Measurements from ENCODE around the gene SCAMP3. TPM values are rescaled to one million over a fixed set of nuclear protein-coding genes. Genes with fewer than 3 reads are reported as not detected.
"Not testable (repeated sequence)": the region's sequence is repeated elsewhere in the genome, so short reads cannot be mapped to it uniquely, and the experiment has no call there.

Gene SCAMP3
- total RNA-seq, 1 donor from 2014 or later: 58.7 TPM

- H3K27me3 Mint-ChIP-seq: peaks cover 12% of the 10 kb centered on the region
- no peaks in the 10 kb centered on the region for H3K9me3 Mint-ChIP-seq
- H3K4me3 Mint-ChIP-seq: no peak overlapping the region
- H3K36me3 Mint-ChIP-seq: peaks cover 5% of the 10 kb centered on the region
- TF ChIP-seq, protein P1, sequence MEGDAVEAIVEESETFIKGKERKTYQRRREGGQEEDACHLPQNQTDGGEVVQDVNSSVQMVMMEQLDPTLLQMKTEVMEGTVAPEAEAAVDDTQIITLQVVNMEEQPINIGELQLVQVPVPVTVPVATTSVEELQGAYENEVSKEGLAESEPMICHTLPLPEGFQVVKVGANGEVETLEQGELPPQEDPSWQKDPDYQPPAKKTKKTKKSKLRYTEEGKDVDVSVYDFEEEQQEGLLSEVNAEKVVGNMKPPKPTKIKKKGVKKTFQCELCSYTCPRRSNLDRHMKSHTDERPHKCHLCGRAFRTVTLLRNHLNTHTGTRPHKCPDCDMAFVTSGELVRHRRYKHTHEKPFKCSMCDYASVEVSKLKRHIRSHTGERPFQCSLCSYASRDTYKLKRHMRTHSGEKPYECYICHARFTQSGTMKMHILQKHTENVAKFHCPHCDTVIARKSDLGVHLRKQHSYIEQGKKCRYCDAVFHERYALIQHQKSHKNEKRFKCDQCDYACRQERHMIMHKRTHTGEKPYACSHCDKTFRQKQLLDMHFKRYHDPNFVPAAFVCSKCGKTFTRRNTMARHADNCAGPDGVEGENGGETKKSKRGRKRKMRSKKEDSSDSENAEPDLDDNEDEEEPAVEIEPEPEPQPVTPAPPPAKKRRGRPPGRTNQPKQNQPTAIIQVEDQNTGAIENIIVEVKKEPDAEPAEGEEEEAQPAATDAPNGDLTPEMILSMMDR (conservative IDR thresholded peaks at IDR 0.05): no peak
- no peaks in the 10 kb centered on the region for H3K4me1 Mint-ChIP-seq (ENCODE audit: unreplicated experiment)
- DNase-seq (ENCODE audit: extremely low spot score, unreplicated experiment): no peak
- H3K27ac Mint-ChIP-seq: no peak overlapping the region
These were observed 31.1 kb upstream of the SCAMP3 start for GRCh38 chr1:155293086-155293749.

DNA sequence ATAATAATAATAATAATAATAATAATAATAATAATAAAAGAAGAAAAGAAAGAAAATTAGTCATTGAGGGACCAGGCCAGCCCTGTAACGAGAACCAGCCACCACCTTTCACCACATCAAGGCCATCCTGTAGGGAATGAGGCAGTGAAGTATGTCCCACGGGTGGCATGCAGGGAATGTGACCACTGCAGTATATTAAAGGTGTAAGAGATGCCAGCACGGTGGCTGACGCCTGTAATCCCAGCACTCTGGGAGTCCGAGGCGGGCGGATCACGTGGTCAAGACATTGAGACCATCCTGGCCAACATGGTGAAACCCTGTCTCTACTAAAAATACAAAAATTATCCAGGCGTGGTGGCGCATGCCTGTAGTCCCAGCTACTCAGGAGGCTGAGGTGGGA, 28.8 kb upstream of the SCAMP3 start:
- not testable (repeated sequence) for H3K9me3 Mint-ChIP-seq; H3K36me3 Mint-ChIP-seq; H3K27me3 Mint-ChIP-seq; H3K4me3 Mint-ChIP-seq; H3K27ac Mint-ChIP-seq; DNase-seq (ENCODE audit: extremely low spot score, unreplicated experiment); H3K4me1 Mint-ChIP-seq (ENCODE audit: unreplicated experiment)

DNA sequence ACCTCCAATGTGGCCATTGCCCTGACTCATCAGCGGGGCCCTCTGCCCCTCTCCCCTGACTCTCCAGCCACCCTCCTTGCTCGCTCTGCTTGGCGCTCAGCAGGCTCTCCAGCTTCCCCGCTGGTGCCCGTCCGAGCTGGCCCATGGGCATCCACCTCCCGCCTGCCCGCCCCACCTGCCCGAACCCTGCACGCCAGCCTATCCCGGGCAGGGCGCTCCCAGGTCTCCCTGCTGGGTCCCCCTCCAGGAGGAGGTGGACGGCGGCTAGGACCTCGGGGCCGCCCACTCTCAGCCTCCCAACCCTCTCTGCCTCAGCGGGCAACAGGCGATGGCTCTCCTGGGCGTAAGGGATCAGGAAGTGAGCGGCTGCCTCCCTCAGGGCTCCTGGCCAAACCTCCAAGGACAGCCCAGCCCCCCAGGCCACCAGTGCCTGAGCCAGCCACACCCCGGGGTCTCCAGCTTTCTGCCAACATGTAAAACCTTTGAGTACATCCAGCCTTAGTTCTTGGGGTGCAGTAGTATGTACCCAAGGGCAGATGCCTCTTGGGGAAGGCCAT, 25.9 kb upstream of the SCAMP3 start:
- no peaks in the 10 kb centered on the region for H3K4me1 Mint-ChIP-seq (ENCODE audit: unreplicated experiment)
- H3K27ac Mint-ChIP-seq: no peak overlapping the region
- H3K27me3 Mint-ChIP-seq: peaks cover 3% of the 10 kb centered on the region
- no peaks in the 10 kb centered on the region for H3K9me3 Mint-ChIP-seq
- H3K36me3 Mint-ChIP-seq: peaks cover 5% of the 10 kb centered on the region
- no peak overlapping the region for H3K4me3 Mint-ChIP-seq
- TF ChIP-seq, protein P1 (conservative IDR thresholded peaks at IDR 0.05): no peak
- no peak for DNase-seq (ENCODE audit: extremely low spot score, unreplicated experiment)

DNA sequence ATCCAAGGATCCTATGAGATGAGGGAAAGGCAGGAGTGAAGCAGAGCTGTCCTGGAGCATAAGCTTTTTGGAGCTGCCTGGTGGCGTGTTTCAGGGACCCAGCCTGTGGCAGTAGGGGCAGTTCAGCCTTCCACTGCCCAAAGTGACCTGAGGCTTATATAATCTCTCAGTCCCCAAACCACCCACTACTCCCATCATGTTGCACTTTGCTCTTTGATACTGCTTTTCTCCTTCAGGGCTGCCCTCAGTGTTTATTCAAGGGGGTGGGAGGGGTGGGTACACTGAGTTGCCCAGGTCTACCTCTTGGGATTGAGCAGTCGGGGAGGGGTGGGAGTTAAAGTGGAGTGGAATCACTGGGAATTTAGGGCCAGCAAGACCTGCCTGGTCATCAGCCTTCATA, 24.4 kb upstream of the SCAMP3 start:
- peaks cover 12% of the 10 kb centered on the region for H3K36me3 Mint-ChIP-seq
- DNase-seq (ENCODE audit: extremely low spot score, unreplicated experiment): no peak
- TF ChIP-seq, protein P1 (conservative IDR thresholded peaks at IDR 0.05): no peak
- no peak overlapping the region for H3K4me3 Mint-ChIP-seq
- no peaks in the 10 kb centered on the region for H3K9me3 Mint-ChIP-seq
- H3K4me1 Mint-ChIP-seq (ENCODE audit: unreplicated experiment): no peaks in the 10 kb centered on the region
- H3K27ac Mint-ChIP-seq: no peak overlapping the region
- H3K27me3 Mint-ChIP-seq: peaks cover 2% of the 10 kb centered on the region

GRCh38 chr1:155285631-155286044, 23.5 kb upstream of the SCAMP3 start:
- Mint-ChIP-seq H3K9me3 (no peaks in the 10 kb centered on the region), H3K27me3 (no peaks in the 10 kb centered on the region), H3K4me1 (ENCODE audit: unreplicated experiment) (no peaks in the 10 kb centered on the region), H3K27ac (no peak overlapping the region), H3K36me3 (peaks cover 12% of the 10 kb centered on the region), H3K4me3 (no peak overlapping the region)
- TF ChIP-seq, protein P1 (conservative IDR thresholded peaks at IDR 0.05): no peak
- no peak for DNase-seq (ENCODE audit: extremely low spot score, unreplicated experiment)

DNA sequence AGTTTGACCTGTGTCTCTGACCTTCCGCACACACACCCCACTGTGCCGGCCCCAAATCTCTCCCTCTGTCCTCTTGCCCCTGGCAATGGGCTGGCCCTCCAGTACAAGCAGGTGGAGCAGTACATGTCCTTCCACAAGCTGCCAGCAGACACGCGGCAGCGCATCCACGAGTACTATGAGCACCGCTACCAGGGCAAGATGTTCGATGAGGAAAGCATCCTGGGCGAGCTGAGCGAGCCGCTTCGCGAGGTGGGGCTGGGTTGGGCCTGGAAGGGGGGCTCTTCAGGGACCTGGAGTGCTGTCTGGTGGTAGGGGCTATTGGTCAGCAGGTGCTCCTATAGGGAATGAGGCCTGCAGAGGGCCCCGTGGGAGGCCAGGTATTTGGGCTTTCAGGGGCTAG, 22.9 kb upstream of the SCAMP3 start:
- TF ChIP-seq, protein P1 (conservative IDR thresholded peaks at IDR 0.05): no peak
- DNase-seq (ENCODE audit: extremely low spot score, unreplicated experiment): no peak
- peaks cover 12% of the 10 kb centered on the region for H3K36me3 Mint-ChIP-seq
- H3K4me1 Mint-ChIP-seq (ENCODE audit: unreplicated experiment): no peaks in the 10 kb centered on the region
- H3K27me3 Mint-ChIP-seq: no peaks in the 10 kb centered on the region
- H3K4me3 Mint-ChIP-seq: no peak overlapping the region
- H3K9me3 Mint-ChIP-seq: no peaks in the 10 kb centered on the region
- H3K27ac Mint-ChIP-seq: no peak overlapping the region

All from type B pancreatic cell (in vitro differentiated cells).